GM12878 (cell line): Measurements from ENCODE around the gene LRIT2. TPM values are rescaled to one million over a fixed set of nuclear protein-coding genes. Genes with fewer than 3 reads are reported as not detected.

Experiments used
- MTA3 ChIP-seq: IDR thresholded peaks from 2 replicates; pipeline ENCODE4 v1.6.1; 2012; ENCODE audit warnings: low read length, inconsistent platforms, borderline replicate concordance
- TCF3 ChIP-seq: IDR thresholded peaks from 2 replicates; pipeline ENCODE4 v1.6.1; 2012; ENCODE audit warnings: low read depth, mild to moderate bottlenecking, low read length, borderline replicate concordance; ENCODE audit not compliant: insufficient read depth
- YY1 ChIP-seq: IDR thresholded peaks from 2 replicates; pipeline ENCODE4 v1.6.1; 2011; ENCODE audit warnings: low read depth, mild to moderate bottlenecking, low read length
- ZBTB4 ChIP-seq: fragments of 450-650 bp; formaldehyde crosslinking; IDR thresholded peaks from 2 replicates; pipeline ENCODE4 v1.4.0; 2022; ENCODE audit warnings: mild to moderate bottlenecking, moderate library complexity
- polyA plus RNA-seq, 11 experiments: library from polyadenylated mRNA; depleted of rRNA in 4 of 11; unstranded in 6 of 11; stranded (reverse) in 5 of 11; fragments of >200 nt; fragmentation: Nextera tagmentation in 4 of 11; fragmentation: Illumina TruSeq in 1 of 11; extraction: Ambion mirVana in 4 of 11; extraction: Trizol in 1 of 11; gene quantifications; 1 replicate in 1 of 11; 2 replicates in 10 of 11; pipeline versions ENCODE4 v1.2.1 to v1.2.3, GENCODE V29; 2011 to 2016; ENCODE audit warnings: inconsistent platforms in 2 of 11, missing spikeins in 2 of 11, low read depth in 1 of 11
- total RNA-seq, 4 experiments: library from RNA; depleted of rRNA in 3 of 4; stranded (reverse); fragments of >200 nt in 3 of 4; fragmentation: Illumina TruSeq in 1 of 4; extraction: Trizol in 1 of 4; gene quantifications; 2 replicates each; pipeline versions ENCODE4 v1.2.1 to v1.2.3, GENCODE V29; 2013 to 2021
- TF ChIP-seq, protein P1 (sequence below): fragments of 450-650 bp; formaldehyde crosslinking; IDR thresholded peaks from 2 replicates; pipeline ENCODE4 v1.4.0; 2020; ENCODE audit warnings: mild to moderate bottlenecking, moderate library complexity
- TF ChIP-seq, protein P2 (sequence below): IDR thresholded peaks from 2 replicates; pipeline ENCODE4 v1.6.1; 2011; ENCODE audit warnings: low read depth, mild to moderate bottlenecking, low read length, moderate library complexity, borderline replicate concordance; ENCODE audit errors: extremely low read depth

Gene LRIT2
- total and polyA plus RNA-seq, 10 of the 15 experiments (the other 5 are each of a cell fraction or from before 2014, with no cell fraction given): not detected

DNA sequence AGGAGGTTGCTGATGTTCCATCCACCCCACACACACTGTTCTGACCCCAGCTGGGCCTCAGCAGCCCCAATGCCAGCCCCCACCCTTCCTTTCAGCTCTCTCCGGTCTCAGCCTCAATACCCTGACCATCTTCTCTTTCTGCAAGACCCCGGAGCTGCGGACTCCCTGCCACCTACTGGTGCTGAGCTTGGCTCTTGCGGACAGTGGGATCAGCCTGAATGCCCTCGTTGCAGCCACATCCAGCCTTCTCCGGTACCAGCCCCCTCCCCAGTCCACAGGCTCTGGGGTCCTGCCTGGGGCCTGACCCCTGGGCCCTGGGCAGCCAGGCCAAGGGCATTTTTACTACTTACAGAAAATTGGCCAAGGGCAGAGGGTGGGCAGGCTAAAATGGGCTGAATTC lies 22.2 kb upstream of the LRIT2 start (continued):
- TF ChIP-seq, protein P1, sequence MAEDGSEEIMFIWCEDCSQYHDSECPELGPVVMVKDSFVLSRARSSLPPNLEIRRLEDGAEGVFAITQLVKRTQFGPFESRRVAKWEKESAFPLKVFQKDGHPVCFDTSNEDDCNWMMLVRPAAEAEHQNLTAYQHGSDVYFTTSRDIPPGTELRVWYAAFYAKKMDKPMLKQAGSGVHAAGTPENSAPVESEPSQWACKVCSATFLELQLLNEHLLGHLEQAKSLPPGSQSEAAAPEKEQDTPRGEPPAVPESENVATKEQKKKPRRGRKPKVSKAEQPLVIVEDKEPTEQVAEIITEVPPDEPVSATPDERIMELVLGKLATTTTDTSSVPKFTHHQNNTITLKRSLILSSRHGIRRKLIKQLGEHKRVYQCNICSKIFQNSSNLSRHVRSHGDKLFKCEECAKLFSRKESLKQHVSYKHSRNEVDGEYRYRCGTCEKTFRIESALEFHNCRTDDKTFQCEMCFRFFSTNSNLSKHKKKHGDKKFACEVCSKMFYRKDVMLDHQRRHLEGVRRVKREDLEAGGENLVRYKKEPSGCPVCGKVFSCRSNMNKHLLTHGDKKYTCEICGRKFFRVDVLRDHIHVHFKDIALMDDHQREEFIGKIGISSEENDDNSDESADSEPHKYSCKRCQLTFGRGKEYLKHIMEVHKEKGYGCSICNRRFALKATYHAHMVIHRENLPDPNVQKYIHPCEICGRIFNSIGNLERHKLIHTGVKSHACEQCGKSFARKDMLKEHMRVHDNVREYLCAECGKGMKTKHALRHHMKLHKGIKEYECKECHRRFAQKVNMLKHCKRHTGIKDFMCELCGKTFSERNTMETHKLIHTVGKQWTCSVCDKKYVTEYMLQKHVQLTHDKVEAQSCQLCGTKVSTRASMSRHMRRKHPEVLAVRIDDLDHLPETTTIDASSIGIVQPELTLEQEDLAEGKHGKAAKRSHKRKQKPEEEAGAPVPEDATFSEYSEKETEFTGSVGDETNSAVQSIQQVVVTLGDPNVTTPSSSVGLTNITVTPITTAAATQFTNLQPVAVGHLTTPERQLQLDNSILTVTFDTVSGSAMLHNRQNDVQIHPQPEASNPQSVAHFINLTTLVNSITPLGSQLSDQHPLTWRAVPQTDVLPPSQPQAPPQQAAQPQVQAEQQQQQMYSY (CRISPR knock-in tag): no peak
- TF ChIP-seq, protein P2, sequence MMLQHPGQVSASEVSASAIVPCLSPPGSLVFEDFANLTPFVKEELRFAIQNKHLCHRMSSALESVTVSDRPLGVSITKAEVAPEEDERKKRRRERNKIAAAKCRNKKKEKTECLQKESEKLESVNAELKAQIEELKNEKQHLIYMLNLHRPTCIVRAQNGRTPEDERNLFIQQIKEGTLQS: no peak
- TF ChIP-seq YY1: no peak
- no peak for TF ChIP-seq TCF3
- TF ChIP-seq MTA3: no peak
- TF ChIP-seq ZBTB4: no peak
